PC-9 (cell line): Measurements from ENCODE around the gene GYPC. TPM values are rescaled to one million over a fixed set of nuclear protein-coding genes. Genes with fewer than 3 reads are reported as not detected.

Experiments
- BruUV-seq: library from RNA; stranded (reverse); fragments of 400-500 nt; replicated peaks from 2 replicates; lab custom pipeline; 2021; lab: Mats Ljungman, UMichigan
- CTCF ChIA-PET: fragments of 300-600 bp; sonication (Branson Sonifier 250); formaldehyde crosslinking; loops from one replicate; lab custom pipeline; 2022; ENCODE audit warnings: antibody characterized with exemption; lab: Charles Lee
- POLR2A ChIA-PET: fragments of 300-600 bp; sonication (Branson Sonifier 250); formaldehyde crosslinking; loops from one replicate; lab custom pipeline; 2022; ENCODE audit warnings: antibody characterized with exemption; ENCODE audit not compliant: unreplicated experiment; lab: Charles Lee
- DNase-seq, 2 experiments: peaks; one replicate each; pipeline versions ENCODE4 v3.0.0 to v3.0.0-alpha.2; 2015 to 2022; ENCODE audit warnings: mixed read lengths in 1 of 2
- H2AFZ ChIP-seq: fragments of 200-600 bp; sonication (generic); 2 replicates; pipeline ENCODE4 v1.8.1; 2017; ENCODE audit warnings: antibody characterized with exemption
- H3F3A ChIP-seq: fragments of 200-600 bp; sonication (generic); 2 replicates; pipeline ENCODE4 v1.8.1; 2017; ENCODE audit warnings: antibody characterized with exemption, mild to moderate bottlenecking, low read depth; ENCODE audit not compliant: insufficient read depth
- H3K27ac ChIP-seq: fragments of 200-600 bp; sonication (generic); 2 replicates; pipeline ENCODE4 v1.6.1; 2016; ENCODE audit warnings: mixed run types
- H3K27me3 ChIP-seq: fragments of 200-600 bp; sonication (generic); 2 replicates; pipeline ENCODE4 v1.6.1; 2016; ENCODE audit warnings: low read depth, mixed run types; ENCODE audit not compliant: insufficient read depth
- H3K36me3 ChIP-seq: fragments of 200-600 bp; sonication (generic); 2 replicates; pipeline ENCODE4 v1.6.1; 2016; ENCODE audit warnings: low read depth, mixed run types
- H3K4me1 ChIP-seq: fragments of 200-600 bp; sonication (generic); replicated peaks from 2 replicates; pipeline ENCODE4 v1.6.1; 2016; ENCODE audit warnings: mixed run types; ENCODE audit not compliant: insufficient read depth
- H3K4me2 ChIP-seq: fragments of 200-600 bp; sonication (generic); 2 replicates; pipeline ENCODE4 v1.6.1; 2017; ENCODE audit warnings: mixed run types
- H3K4me3 ChIP-seq: fragments of 200-600 bp; sonication (generic); 2 replicates; pipeline ENCODE4 v1.6.1; 2016; ENCODE audit warnings: mixed run types
- H3K79me2 ChIP-seq: fragments of 200-600 bp; sonication (generic); 2 replicates; pipeline ENCODE4 v1.6.1; 2017; ENCODE audit warnings: low read depth, mixed run types
- H3K9me2 ChIP-seq: fragments of 200-600 bp; sonication (generic); 2 replicates; pipeline ENCODE4 v1.8.1; 2017; ENCODE audit warnings: mild to moderate bottlenecking; ENCODE audit not compliant: insufficient read depth
- H3K9me3 ChIP-seq: fragments of 200-600 bp; sonication (generic); 2 replicates; pipeline ENCODE4 v1.8.1; 2016; ENCODE audit warnings: low read depth; ENCODE audit not compliant: insufficient read depth
- H4K20me1 ChIP-seq: fragments of 200-600 bp; sonication (generic); 2 replicates; pipeline ENCODE4 v1.8.1; 2017; ENCODE audit not compliant: insufficient read depth
- CTCF ChIP-seq: fragments of 200-600 bp; sonication (generic); conservative IDR thresholded peaks from 2 replicates; pipeline ENCODE4 v1.6.1; 2017; ENCODE audit warnings: mixed run types, antibody characterized with exemption, mild to moderate bottlenecking, moderate library complexity
- EZH2 ChIP-seq: fragments of 200-600 bp; sonication (generic); IDR thresholded peaks from 2 replicates; pipeline ENCODE4 v1.8.0; 2017; ENCODE audit warnings: antibody characterized with exemption, low read depth
- intact Hi-C: fragments of 100-400 bp; cut with micrococcal nuclease; formaldehyde crosslinking; loops from one replicate; pipeline ENCODE4 v1.10.0; 2022; ENCODE audit not compliant: unreplicated experiment
- total RNA-seq: library from RNA; stranded (reverse); gene quantifications from 2 replicates; pipeline ENCODE4 v1.2.3, GENCODE V29; 2021

Gene GYPC
- total RNA-seq, 1 experiment from 2014 or later: not detected

GRCh38 chr2:126634273-126634861 is 21.6 kb upstream of the GYPC start:
- Histone ChIP-seq H3K36me3 (no peaks in the 10 kb centered on the region), H2AFZ (no peak overlapping the region), H4K20me1 (peaks cover 4% of the 10 kb centered on the region; the same call in 1 of the 2 replicates), H3K4me3 (no peak overlapping the region), H3K27ac (no peak overlapping the region), H3K4me1 (no peaks in the 10 kb centered on the region), H3K27me3 (peaks cover 25% of the 10 kb centered on the region), H3K79me2 (no peaks in the 10 kb centered on the region), H3K9me2 (no peaks in the 10 kb centered on the region), H3K4me2 (no peak overlapping the region), H3F3A (no peaks in the 10 kb centered on the region), H3K9me3 (no peaks in the 10 kb centered on the region)
- CTCF ChIA-PET: no interaction called here
- TF ChIP-seq CTCF: peak; percentile 70
- TF ChIP-seq EZH2: no peak
- DNase-seq: peak in 1 of 2 experiments; percentile 10
- no TSS peak for BruUV-seq
- intact Hi-C loops: no loop called here
- POLR2A ChIA-PET: no interaction called here

GRCh38 chr2:126635281-126635680 is 20.7 kb upstream of the GYPC start:
- H3K9me3 ChIP-seq: no peaks in the 10 kb centered on the region
- no peak overlapping the region for H3K27ac ChIP-seq
- no peak overlapping the region for H3K4me3 ChIP-seq
- H3F3A ChIP-seq: no peaks in the 10 kb centered on the region
- no peaks in the 10 kb centered on the region for H3K36me3 ChIP-seq
- BruUV-seq: no TSS peak
- no peak for DNase-seq
- H3K4me1 ChIP-seq: no peaks in the 10 kb centered on the region
- POLR2A ChIA-PET: no interaction called here
- H3K79me2 ChIP-seq: no peaks in the 10 kb centered on the region
- H2AFZ ChIP-seq: no peak overlapping the region
- no peaks in the 10 kb centered on the region for H3K9me2 ChIP-seq
- H3K4me2 ChIP-seq: no peak overlapping the region
- H4K20me1 ChIP-seq: peaks cover 2% of the 10 kb centered on the region; the same call in 1 of the 2 replicates
- CTCF ChIA-PET: no interaction called here
- H3K27me3 ChIP-seq: peaks cover 33% of the 10 kb centered on the region
- intact Hi-C loops: no loop called here
- TF ChIP-seq CTCF: no peak
- TF ChIP-seq EZH2: no peak

GRCh38 chr2:126635736-126636135 is 20.2 kb upstream of the GYPC start:
- no peak for TF ChIP-seq CTCF
- no peak for TF ChIP-seq EZH2
- intact Hi-C loops: no loop called here
- no peaks in the 10 kb centered on the region for H3K9me3 ChIP-seq
- H3K4me2 ChIP-seq: no peak overlapping the region
- H3K36me3 ChIP-seq: no peaks in the 10 kb centered on the region
- no peak overlapping the region for H3K4me3 ChIP-seq
- no peak for DNase-seq
- H3K4me1 ChIP-seq: no peaks in the 10 kb centered on the region
- no peaks in the 10 kb centered on the region for H3F3A ChIP-seq
- H3K79me2 ChIP-seq: no peaks in the 10 kb centered on the region
- no peaks in the 10 kb centered on the region for H4K20me1 ChIP-seq
- H3K27ac ChIP-seq: no peak overlapping the region
- H3K9me2 ChIP-seq: no peaks in the 10 kb centered on the region
- H2AFZ ChIP-seq: no peak overlapping the region
- BruUV-seq: no TSS peak
- ChIA-PET POLR2A (no interaction called here), CTCF (no interaction called here)
- peaks cover 37% of the 10 kb centered on the region for H3K27me3 ChIP-seq
